Right lung (tissue), 5 donors: ENCODE data around the gene BTBD9. TPM values are rescaled to one million over a fixed set of nuclear protein-coding genes. Genes with fewer than 3 reads are reported as not detected.

Source experiments
- DNase-seq, 2 donors: peaks; one replicate each; pipeline ENCODE4 v3.0.0-alpha.2; 2013
- polyA plus RNA-seq, 5 donors: library from polyadenylated mRNA; unstranded; fragments of 120-200 nt; gene quantifications; one replicate each; pipeline versions ENCODE4 v1.2.1 to v1.2.3, GENCODE V29; 2013; ENCODE audit warnings: inconsistent platforms in 1 of 5, low replicate concordance in 1 of 5; ENCODE audit not compliant: insufficient read length in 5 of 5, insufficient read depth in 1 of 5

Gene BTBD9
- polyA plus RNA-seq, 5 donors, result 12.3 to 16.6 (median 14.2) TPM

DNA sequence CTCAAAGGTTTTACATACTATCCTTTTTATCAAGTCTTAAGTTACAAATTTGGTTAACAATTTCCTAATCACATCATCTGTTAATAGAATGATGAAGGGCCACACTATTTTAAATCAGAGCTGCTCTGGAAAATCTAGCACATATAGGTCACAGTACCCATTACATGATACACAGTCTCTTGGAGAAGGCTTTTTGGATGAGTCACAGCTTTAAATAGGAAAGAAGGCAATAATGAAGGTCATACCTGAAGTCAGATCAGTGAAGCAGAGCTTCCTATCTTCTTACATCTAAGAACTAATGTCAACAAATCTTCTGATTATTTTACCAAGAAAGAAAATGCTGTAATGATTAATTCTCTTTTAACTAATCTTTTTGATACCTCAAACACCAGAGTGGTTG is 248.5 kb downstream of the BTBD9 start:
- DNase-seq, result no peak

DNA sequence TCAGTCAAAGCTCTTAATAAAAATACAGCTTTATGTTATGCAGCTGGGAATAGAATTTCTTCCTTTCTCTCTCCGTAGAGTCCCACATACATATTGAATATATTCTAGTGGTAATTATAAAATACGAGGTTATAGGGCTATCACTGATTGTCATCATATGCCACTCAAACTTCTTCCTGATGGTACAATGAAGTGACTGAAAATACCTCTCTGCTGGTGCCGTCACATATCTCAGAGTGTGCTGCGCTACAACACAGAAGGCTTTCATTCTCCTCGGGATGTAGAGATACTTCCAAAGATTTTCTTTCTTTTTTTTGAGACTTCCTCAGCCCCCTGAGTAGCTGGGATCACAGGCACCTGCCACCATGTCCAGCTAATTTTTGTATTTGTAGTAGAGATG is 249.9 kb downstream of the BTBD9 start:
- no peak for DNase-seq

DNA sequence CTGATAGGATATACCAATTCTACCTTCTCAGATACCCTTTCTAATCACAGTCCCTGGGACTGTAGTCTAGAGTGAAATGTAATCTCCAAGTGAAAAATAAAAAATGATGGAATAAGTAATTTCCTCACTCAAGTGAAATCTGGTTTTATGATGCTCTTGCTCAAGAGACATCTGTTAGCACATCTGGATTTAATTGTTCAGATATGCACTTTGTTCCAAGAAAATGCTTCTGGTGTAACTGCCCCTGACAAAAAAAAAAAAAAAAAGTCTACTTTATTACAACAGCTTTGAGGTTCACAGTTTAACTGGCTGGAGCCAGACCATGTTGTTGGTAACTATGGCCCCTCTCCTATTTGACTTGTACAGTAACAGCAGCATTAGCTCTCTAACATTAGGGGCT is 251.8 kb downstream of the BTBD9 start:
- no peak for DNase-seq

DNA sequence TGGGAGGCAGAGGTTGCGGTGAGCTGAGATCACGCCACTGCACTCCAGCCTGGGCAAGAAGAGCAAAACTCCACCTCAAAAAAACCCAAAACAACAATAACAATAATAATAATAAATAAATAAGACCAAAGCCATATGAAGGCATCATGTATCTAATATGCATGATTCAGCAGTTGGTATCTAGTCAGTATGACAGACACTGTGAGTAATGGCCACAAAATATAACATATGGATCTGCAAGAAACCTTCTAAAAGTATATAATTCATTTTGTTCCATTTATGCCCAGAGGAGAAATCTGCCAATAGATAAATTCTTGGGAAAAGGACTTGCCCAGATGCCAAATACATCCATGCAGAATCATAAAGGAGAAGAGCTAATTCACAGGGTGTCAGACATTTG is 252.3 kb downstream of the BTBD9 start:
- no peak for DNase-seq

DNA sequence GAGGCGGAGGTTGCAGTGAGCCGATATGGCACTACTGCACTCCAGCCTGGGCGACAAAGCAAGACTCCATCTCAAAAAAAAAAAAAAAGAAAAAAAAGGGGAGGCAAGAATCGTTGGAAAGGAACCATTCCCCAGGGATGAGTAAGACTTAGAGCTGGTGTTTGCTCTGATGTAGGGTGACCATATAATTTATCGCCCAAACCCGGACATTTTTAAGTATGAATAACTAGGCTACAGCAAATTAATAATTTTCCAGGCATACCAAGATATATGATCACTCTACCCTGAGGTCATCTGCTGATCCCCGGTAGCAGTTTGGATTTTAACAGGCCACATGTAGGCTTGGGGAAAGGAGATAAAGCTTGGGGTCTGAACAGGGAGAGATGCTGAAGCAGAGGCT is 260.9 kb downstream of the BTBD9 start:
- DNase-seq, result no peak

DNA sequence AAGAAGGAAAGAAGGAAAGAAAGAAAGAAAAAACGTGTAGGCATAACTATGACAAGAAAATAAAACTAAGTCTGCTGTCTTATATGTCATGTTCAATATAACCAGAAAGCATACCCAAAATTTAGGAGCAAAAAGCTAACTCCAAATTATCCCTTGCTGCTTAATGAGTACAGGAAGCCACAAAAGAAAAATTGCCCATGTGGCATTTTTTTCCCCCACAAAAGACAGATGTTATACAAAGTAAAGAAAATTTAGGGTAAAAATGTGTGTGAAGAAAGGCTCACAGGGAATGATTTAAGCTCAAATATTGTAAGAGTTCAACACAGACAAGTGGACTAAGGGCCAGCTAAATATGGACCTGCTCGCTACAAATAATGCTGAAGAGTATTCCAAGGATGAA is 263.8 kb downstream of the BTBD9 start:
- DNase-seq, result no peak

DNA sequence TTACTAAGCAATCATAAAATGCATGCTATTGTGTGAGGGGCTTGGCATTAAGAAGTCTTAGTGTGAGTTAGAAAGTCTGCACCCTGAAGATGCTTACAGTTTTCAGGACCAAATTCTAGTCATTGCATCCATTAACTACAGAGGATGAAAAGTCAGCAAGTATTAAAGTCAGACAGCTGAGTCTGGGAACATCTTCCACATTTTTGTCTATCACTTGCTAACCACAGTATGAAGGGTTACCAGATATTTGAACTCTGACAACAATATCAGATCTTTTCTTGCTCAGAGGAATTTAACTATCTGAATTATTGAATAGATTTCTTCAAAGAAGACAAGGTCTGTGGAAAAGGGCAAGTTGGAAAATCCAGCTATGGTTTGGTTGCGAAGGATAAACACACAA is 264.4 kb downstream of the BTBD9 start:
- DNase-seq, result no peak

DNA sequence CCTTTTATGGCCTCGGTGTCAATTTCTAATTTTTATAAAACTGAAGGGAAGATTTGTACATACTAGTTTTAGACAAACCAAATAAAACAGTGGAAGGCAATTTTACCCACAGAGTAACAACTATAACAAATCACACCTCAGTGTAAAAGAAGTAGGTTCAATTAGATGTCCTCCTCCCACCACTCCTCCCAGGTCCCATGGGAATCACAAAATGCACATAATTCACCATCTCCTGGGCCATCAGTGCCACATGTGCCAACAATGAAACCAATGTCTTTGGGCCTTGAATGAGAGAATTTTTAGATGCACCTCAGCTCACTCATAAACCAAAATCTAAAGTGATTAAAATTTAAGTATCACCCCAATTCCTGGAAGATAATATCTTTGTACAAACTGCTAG is 267.8 kb downstream of the BTBD9 start:
- DNase-seq, result no peak

DNA sequence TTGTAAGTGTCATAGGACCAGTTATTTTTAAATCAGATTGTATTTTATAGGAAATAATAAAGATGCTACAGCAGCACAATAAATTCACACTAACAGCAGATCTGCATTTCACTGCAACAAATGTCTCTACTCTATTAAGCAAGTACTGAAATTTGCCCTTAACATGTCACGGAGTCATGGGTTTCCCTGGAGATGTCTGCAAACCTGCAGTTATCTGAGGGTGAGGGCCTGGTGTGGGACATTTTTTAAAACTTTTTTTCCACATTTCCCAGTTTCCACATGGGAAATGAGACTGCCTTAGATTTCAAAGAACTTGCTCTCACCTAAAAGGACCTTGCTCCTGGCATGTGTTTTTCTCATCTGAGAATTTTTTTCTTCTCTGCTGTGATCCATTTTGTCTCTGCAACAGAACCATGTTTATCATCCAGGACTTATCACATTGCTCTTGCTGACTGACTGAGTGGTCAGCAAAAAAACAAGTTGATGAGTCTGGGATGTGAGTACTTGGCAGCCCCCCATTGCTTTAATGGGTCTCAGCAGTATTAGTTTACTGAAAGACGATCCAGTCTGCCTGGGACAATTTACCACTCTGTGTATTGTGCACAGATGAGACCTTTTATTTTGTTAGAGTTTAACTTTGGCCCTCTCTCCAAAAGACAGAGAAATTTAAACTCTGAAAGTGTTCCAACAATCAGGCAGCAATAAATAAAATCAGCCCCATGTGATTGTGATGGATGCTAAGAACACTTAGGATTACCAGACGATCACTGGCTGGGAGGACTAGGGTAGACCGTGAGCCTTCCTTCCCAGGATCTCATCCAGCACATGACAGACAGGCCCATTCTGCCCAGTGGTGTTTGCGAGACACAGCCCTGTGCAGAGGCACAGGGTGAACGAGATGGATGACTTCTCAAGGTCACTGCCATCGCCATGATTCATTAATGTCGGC is 268.8 kb downstream of the BTBD9 start:
- DNase-seq, result peak; percentile 21 to 27

DNA sequence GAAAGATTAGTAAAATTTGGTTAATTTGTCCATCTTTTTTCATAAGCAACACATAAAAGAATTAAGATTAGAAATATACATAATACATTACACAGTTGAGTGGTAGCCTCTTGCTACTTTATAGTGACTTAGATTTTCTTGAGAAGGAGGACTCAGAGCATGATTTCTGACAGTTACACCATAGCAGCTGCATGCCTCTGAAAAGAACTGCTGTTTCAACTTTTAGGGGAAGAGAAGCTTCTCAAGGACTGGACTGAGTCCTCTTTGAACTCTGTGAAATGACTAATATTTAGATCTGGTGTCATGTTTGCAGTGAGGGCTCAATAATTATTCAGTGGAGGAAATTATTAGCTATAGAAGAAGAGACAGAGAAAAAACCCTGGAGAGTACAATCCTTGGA is 272.5 kb downstream of the BTBD9 start:
- DNase-seq, result no peak

DNA sequence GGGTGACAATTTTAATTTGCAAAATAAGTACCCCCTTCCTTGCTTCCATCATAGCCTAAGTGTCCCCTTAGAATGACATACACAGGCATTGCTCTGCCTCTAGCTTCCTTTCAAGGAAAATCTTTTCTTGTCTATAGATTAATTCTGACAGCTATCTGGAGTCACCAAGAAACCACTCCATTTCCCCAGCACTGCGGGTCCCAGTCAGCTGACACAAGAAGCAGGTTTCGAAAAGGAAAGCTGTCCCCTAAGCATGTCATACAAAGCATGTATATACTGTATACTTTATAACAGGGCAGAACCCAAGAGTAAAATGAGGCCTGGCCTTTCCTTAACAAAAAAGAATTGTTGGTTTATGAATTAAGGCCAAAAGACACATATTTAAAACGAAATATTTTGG is 273.5 kb downstream of the BTBD9 start:
- no peak for DNase-seq

DNA sequence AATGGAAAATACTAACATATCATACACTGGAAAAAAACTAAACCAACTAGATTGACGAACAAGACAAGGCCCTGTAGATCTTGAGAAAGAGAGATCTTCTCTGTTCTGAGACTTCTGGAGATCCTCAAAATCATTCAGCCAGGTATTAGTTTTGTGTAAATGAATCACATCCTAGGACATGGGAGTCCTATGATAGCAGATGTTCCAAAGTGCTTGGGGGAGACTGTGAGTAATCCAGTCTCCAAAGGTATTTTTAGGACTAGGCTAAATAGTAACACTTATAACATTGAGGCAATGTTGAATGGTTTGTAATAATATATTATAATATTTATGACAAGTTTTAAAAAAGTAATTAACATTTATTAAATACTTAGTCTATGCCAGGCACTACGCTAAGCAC is 275.0 kb downstream of the BTBD9 start:
- DNase-seq, result no peak

DNA sequence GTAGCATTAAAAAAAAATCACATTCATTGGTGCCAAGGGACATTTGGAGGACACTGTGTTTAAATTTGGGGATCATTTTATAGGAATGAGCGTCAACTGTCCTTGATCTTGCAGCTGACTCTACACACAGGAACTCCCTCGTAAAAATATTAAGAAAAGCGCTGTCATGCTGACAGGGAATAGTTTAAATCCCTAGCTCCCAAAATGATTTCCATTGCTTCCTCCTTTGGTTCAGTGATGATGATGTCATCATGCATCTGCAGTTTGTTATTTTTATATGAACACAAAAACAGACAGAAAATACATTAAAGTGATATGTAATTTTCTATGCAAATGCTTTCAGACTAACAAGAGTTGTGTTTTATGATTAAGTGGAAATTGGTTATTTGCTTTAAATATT is 275.6 kb downstream of the BTBD9 start:
- DNase-seq, result no peak

DNA sequence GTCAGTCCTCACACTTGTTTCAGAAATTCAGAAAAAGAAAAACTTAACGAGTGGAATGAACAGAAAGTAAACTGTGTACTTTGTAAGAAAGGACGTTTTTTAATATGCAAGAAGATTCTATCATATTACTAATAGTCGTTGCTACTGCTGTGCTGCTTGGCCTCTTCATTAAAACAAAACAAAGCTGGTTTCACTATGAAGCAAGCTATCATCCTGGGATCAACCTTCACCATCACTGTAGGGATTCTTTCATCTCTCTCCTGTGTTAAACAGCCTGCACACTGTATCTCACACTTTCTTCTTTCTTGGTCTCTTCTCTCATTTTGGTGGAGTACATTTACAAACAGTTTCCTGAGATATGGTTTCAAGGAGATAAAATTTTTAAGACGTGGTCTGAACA is 284.2 kb downstream of the BTBD9 start:
- DNase-seq, result no peak

DNA sequence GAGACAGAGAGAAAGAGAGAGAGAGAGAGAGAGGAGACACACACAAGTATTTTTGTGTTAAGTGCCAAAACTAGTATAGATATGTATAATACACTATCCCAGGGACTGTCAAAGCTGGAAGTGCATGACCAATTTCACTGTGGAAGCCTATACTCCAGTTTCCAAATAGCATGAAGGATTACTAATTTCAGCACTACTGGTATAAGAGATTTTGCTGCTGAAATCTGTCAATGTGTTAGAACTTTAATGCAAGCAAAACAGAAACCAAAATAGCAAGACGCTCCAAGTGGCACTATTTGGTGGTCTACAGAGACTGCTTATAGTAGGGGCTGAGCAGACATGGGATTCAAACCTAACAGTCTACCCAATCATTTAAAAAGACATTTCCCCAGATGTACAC is 284.8 kb downstream of the BTBD9 start:
- DNase-seq, result no peak

DNA sequence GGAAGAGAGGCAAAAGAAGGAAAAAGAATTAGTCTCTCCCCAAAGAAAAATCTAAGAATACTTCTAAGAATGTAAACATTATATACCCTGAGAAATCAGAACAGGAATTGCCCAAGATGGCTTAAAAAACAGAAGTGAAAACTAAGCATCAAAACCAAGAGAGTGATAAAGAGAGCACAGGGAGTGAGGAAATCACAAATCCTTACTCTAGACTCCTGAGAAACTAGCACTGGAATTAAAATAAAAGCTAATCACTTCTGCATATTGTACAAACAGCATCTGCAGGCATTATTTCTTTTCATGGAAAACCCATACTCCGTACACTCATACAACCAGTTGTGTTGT is 285.7 kb downstream of the BTBD9 start:
- DNase-seq, result no peak

DNA sequence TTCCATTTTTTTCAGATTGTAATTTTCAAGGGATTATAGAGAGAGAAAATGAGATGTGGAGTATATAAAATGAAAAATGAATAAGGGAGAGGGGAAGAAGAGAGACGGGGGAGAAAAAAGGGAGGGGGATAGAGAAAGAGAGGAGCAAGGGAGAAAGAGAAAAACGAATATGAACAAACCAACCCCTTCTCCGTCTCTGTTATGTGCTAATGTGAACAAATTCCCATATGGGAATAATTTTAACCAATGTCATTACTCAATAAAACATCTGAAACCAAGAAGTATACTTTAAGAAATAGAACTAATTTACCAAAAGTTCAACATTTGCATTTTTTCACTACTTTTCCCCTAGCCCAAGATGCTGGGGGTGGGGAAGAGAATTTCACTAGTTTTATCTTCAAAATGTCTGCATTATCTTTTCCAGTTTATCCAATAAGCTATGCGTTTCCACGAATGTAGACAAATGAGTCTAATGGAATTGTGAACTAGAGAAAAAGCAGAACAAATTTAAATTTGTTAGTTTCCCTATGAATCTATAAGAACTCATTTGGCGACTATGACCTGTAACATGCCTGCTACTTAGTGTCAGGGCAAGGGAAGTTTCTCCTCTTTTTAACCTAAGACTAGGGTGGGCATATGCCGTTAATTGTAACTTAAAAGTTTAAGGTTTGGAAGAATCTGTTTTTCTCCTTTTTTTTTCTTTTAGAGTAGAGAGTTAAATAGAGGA is 286.3 kb downstream of the BTBD9 start:
- no peak for DNase-seq

DNA sequence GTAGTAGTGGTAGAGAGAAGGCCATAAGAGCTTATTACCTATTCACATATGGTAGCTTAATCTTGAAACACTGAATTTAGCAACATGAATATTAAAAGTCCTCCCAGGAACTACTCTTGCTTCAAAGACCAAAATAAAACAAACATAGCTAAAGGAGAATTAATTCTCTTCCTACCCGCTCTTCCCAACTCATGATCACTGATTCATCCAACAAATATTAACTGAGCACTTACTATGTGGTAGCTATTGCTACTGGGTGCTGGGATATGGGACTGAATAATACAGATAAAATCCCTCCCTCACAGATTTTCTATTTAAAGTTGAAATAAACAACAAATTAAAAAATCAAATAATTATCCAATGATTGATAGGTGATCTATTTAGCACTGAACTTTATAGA is 287.1 kb downstream of the BTBD9 start:
- DNase-seq, result no peak

DNA sequence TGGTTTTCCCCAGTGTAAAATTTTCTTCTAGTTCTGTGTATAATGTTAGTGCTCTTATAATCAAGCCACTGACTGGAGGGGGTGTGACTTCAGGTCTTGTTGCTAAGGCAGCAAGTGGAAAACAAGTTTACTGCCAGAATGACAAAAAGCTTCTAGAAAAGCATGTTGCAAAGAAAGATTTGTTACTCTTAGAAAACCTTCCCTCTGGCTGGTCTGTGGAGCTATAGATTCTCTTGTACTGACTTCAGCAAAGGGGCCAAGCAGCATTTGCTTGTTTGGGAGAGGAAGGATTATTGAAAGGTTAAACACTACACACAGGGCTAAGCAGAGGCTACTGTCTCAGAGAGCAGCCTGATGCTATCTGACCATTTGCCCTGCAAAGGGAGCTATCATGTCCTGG is 288.8 kb downstream of the BTBD9 start:
- DNase-seq, result peak in 1 of 2 donors; percentile 21

DNA sequence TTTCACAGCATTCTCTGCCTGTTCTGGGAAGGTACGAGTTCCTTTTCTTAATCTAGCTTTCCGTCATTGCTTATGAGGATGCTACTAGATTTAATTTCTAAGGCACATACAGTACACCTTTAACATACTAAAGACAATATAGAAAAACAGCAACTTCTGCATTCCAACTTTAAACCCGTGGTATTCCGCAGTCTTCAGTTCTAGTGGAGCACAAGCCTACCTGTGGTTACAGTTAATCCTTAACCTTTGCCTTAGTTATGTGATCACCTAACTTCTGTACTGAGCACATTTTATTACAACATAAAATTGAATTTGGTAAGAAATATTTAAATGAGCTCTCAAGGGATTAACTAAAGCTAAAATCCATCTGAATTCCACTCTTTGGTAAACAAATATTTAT is 289.5 kb downstream of the BTBD9 start:
- DNase-seq, result no peak

DNA sequence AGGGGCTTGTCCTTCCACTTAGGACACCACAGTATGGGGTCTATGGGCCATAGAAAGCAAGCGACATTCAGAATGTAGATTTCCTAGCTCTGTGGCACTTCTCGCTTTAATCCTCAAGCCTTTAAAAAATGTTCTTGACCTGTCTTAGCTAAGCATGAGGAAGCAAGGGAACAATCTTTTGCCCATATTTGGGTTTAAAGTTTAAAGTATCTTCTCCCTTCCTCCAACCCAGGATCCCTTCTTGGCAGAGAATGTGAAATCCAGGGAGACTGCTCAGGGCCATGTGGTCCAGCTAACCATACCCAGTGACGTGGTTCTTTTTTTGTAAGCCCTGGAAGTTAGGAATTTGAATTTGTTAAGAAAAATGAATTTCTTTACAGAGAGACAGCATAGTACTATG is 289.9 kb downstream of the BTBD9 start:
- DNase-seq, result no peak

DNA sequence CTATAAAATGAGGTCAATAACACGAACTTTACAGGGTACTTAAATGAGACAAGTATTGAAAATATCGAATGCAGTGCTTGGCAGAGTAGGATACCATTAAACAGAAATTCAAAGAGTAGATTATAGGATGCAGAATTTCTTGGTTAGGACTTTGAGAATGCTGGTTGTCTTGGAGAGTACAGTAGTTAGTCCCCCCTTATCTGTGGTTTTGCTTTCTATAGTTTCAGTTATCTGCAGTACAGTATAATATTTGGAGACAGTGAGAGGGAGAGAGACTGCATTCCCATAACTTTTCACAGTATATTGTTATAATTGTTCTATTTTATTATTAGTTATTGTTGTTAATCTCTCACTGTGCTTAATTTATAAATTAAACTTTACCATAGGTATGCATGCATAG is 290.5 kb downstream of the BTBD9 start:
- no peak for DNase-seq

DNA sequence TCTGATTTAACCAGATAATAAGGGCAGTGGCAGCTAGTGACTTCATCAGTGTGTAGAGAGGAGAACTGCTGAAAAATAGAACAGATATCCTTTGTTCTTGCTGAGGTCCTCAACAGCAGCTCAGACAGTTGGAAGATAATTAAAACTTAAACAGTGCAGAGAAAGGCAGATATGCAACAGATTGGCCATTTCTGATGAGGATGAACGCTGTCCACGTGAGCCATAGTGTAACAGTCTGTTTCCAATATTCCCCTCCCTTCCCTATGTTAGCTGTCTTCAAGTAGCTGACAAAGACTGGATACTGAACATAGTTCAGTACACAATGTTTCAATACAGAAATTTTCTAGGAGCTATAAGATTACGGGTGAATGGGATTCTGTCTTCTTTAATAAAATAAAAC is 291.4 kb downstream of the BTBD9 start:
- DNase-seq, result no peak
